CD4-positive, alpha-beta T cell (primary cell): ENCODE measurements around the gene REL. TPM values are rescaled to one million over a fixed set of nuclear protein-coding genes. Genes with fewer than 3 reads are reported as not detected.

Experiments
- ATAC-seq: fragments of 200-7000 bp; cut with Tn5 transposase; one replicate; pipeline ENCODE4 v1.10.0; 2022; ENCODE audit warnings: mild to moderate bottlenecking; ENCODE audit not compliant: poor library complexity
- CTCF ChIA-PET: fragments of 350-600 bp; sonication (Branson Sonifier 250); formaldehyde crosslinking; loops from one replicate; lab custom pipeline; 2021; ENCODE audit warnings: antibody characterized with exemption, inconsistent platforms; lab: Charles Lee
- POLR2A ChIA-PET: fragments of 350-600 bp; sonication (Branson Sonifier 250); formaldehyde crosslinking; loops from one replicate; lab custom pipeline; 2021; ENCODE audit warnings: antibody characterized with exemption, inconsistent platforms; lab: Charles Lee
- DNase-seq, 14 experiments: peaks; one replicate each; pipeline ENCODE4 v3.0.0-alpha.2; 2013 to 2020; ENCODE audit warnings: mixed read lengths in 2 of 14
- H3K27ac ChIP-seq, 2 donors: one replicate each; pipeline versions ENCODE4 v1.5.1 to v1.7.0; 2013; ENCODE audit warnings: low read length in 2 of 2, low read depth in 1 of 2, mild to moderate bottlenecking in 1 of 2
- H3K27me3 ChIP-seq, 2 experiments: 1 replicate in 1 of 2; 2 replicates in 1 of 2; pipeline versions ENCODE4 v1.6.1 to v1.7.0; 2013; ENCODE audit warnings: low read length in 2 of 2, control low read depth in 1 of 2, mild to moderate bottlenecking in 1 of 2, moderate library complexity in 1 of 2; ENCODE audit not compliant: insufficient read depth in 2 of 2, control insufficient read depth in 1 of 2
- H3K36me3 ChIP-seq: one replicate; pipeline ENCODE4 v1.6.1; 2013; ENCODE audit warnings: low read length, control low read depth; ENCODE audit not compliant: insufficient read depth
- H3K4me1 ChIP-seq: one replicate; pipeline ENCODE4 v1.6.1; 2013; ENCODE audit warnings: low read length, control low read depth; ENCODE audit not compliant: insufficient read depth
- H3K4me3 ChIP-seq: one replicate; pipeline ENCODE4 v1.5.1; 2013; ENCODE audit warnings: mild to moderate bottlenecking, low read length, moderate library complexity
- H3K9me3 ChIP-seq, 2 experiments: 1 replicate in 1 of 2; 2 replicates in 1 of 2; pipeline versions ENCODE4 v1.6.1 to v1.7.0; 2013; ENCODE audit warnings: low read length in 2 of 2, mild to moderate bottlenecking in 2 of 2, control low read depth in 1 of 2, moderate library complexity in 1 of 2; ENCODE audit not compliant: control insufficient read depth in 1 of 2, insufficient read depth in 1 of 2
- H3K27ac Mint-ChIP-seq: one replicate; pipeline ENCODE4 v1.8.0; 2020; ENCODE audit warnings: mixed read lengths
- H3K27me3 Mint-ChIP-seq: one replicate; pipeline ENCODE4 v1.8.0; 2021; ENCODE audit warnings: mixed read lengths
- H3K36me3 Mint-ChIP-seq: one replicate; pipeline ENCODE4 v1.8.0; 2021; ENCODE audit warnings: low read depth, mixed read lengths
- H3K4me1 Mint-ChIP-seq: one replicate; pipeline ENCODE4 v1.8.0; 2021; ENCODE audit warnings: low read depth, mixed read lengths
- H3K4me3 Mint-ChIP-seq: one replicate; pipeline ENCODE4 v1.8.0; 2020; ENCODE audit warnings: mild to moderate bottlenecking, mixed read lengths
- H3K9me3 Mint-ChIP-seq: one replicate; pipeline ENCODE4 v1.8.0; 2020; ENCODE audit warnings: mixed read lengths
- intact Hi-C, 2 experiments: fragments of 100-400 bp; cut with DNase I in 1 of 2; cut with micrococcal nuclease in 1 of 2; formaldehyde crosslinking; loops; one replicate each; pipeline versions ENCODE4 v1.15.1 to v1.9.0; 2023 to 2025; cut with DNase I, micrococcal nuclease
- total RNA-seq, 174 experiments: library from RNA in 2 of 174; stranded (reverse) in 2 of 174; gene quantifications; one replicate each; pipeline ENCODE4 v1.2.3 and lab custom pipeline; 2021 to 2026
- TF ChIP-seq, protein P1 (sequence below): fragments of 200-600 bp; IDR thresholded peaks from one replicate; pipeline ENCODE4 v1.8.0; 2022; ENCODE audit warnings: antibody characterized with exemption, mild to moderate bottlenecking

REL gene
- total RNA-seq, 2 experiments from 2014 or later, result 91.9 to 99.9 TPM

DNA sequence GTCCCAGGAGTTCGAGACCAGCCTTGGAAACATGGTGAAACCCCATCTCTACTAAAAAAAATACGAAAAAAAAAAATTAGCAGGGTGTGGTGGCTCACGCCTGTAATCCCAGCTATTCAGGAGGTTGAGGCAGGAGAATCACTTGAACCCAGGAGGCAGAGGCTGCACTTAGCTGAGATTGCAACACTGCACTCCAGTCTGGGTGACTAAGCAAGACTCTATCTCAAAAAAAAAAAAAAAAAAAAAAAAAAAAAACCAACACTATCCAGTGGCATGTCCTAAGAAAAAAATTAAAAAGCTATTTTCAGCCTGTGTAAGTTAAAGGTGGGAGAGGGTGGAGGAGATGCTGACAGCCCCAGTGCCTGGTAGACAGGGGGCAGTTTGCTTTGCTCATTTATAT is 32.2 kb upstream of the REL start:
- no peak overlapping the region for H3K4me3 ChIP-seq
- Mint-ChIP-seq H3K9me3 (no peaks in the 10 kb centered on the region), H3K36me3 (no peaks in the 10 kb centered on the region), H3K4me1 (no peaks in the 10 kb centered on the region), H3K4me3 (no peak overlapping the region), H3K27ac (no peak overlapping the region), H3K27me3 (no peaks in the 10 kb centered on the region)
- H3K9me3 ChIP-seq, result no peaks in the 10 kb centered on the region
- TF ChIP-seq, protein P1, sequence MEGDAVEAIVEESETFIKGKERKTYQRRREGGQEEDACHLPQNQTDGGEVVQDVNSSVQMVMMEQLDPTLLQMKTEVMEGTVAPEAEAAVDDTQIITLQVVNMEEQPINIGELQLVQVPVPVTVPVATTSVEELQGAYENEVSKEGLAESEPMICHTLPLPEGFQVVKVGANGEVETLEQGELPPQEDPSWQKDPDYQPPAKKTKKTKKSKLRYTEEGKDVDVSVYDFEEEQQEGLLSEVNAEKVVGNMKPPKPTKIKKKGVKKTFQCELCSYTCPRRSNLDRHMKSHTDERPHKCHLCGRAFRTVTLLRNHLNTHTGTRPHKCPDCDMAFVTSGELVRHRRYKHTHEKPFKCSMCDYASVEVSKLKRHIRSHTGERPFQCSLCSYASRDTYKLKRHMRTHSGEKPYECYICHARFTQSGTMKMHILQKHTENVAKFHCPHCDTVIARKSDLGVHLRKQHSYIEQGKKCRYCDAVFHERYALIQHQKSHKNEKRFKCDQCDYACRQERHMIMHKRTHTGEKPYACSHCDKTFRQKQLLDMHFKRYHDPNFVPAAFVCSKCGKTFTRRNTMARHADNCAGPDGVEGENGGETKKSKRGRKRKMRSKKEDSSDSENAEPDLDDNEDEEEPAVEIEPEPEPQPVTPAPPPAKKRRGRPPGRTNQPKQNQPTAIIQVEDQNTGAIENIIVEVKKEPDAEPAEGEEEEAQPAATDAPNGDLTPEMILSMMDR, result no peak
- CTCF ChIA-PET, result no interaction called here
- no peak for DNase-seq
- no peaks in the 10 kb centered on the region for H3K4me1 ChIP-seq
- no peaks in the 10 kb centered on the region for H3K36me3 ChIP-seq
- H3K27me3 ChIP-seq, result no peaks in the 10 kb centered on the region
- POLR2A ChIA-PET, result no interaction called here
- intact Hi-C loops, result no loop called here
- H3K27ac ChIP-seq, result no peak overlapping the region
- ATAC-seq, result no peak

DNA sequence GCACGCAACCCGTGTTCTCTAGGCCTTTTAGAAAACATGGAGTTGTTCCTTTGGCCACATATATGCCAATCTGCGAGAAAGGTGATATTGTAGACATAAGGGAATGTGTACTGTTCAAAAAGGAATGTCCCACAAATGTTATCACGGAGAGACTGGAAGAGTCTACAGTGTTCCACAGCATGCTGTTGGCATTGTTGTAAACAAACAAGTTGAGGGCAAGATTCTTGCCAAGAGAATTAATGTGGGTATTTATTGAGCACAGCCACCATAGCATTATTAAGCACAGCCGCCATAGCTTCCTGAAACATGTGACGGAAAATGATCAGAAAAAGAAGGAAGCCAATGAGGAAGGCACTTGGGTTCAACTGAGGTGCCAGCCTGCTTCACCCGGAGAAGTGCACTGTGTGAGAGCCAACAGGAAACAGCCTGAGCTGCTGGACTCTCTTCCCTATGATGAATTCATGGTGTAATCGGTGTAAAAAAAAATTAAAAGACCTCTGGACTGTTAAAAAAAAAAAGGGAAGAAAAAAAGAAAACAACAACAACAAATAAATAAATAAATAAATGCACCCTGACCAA is 29.0 kb upstream of the REL start:
- Mint-ChIP-seq H3K27ac (no peak overlapping the region), H3K36me3 (no peaks in the 10 kb centered on the region), H3K4me1 (no peaks in the 10 kb centered on the region), H3K4me3 (no peak overlapping the region), H3K9me3 (no peaks in the 10 kb centered on the region), H3K27me3 (no peaks in the 10 kb centered on the region)
- peak in 3 of 14 experiments; percentile 15 to 39 (median 20) for DNase-seq
- H3K36me3 ChIP-seq, result no peaks in the 10 kb centered on the region
- ChIA-PET CTCF (interaction anchor here (0.5 kb wide), 1 partner anchor 11 kb away, joined by 3 read pairs; no protein-coding TSS in a partner anchor), POLR2A (interaction anchor here (0.7 kb wide), 1 partner anchor 16 kb away, joined by 3 read pairs; no protein-coding TSS in a partner anchor)
- no peak overlapping the region for H3K4me3 ChIP-seq
- H3K27me3 ChIP-seq, result no peaks in the 10 kb centered on the region
- intact Hi-C loops, result no loop called here
- no peak overlapping the region for H3K27ac ChIP-seq
- ATAC-seq, result no peak
- TF ChIP-seq, protein P1, result no peak
- no peaks in the 10 kb centered on the region for H3K4me1 ChIP-seq
- H3K9me3 ChIP-seq, result no peaks in the 10 kb centered on the region

DNA sequence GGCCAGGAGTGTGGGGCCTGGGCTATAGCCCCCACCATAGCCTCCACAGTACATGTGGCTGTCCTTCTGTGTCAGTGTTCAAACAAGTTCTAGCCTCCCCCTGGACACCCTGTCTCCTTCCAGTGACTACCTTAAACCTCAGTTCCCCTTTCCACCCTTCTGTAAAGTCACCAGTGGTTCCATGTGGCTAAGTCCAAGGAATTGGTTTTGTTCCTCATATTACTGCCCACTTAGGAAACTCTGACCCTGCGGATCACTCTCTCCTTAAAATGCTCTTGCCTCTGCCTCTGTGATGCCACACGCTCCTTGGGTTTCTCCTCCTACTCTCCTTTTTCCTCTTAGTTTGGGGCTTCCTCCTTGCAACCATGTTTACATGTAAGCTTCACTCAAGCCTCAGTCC is 27.8 kb upstream of the REL start:
- CTCF ChIA-PET, result no interaction called here
- POLR2A ChIA-PET, result no interaction called here
- no peaks in the 10 kb centered on the region for H3K27me3 ChIP-seq
- ATAC-seq (no peak), DNase-seq (peak in 1 of 14 experiments; percentile 13)
- no peak overlapping the region for H3K4me3 ChIP-seq
- no peaks in the 10 kb centered on the region for H3K36me3 ChIP-seq
- H3K27ac ChIP-seq, result no peak overlapping the region
- H3K4me3 Mint-ChIP-seq, result no peak overlapping the region
- H3K36me3 Mint-ChIP-seq, result no peaks in the 10 kb centered on the region
- H3K9me3 Mint-ChIP-seq, result no peaks in the 10 kb centered on the region
- no peaks in the 10 kb centered on the region for H3K4me1 ChIP-seq
- H3K27me3 Mint-ChIP-seq, result no peaks in the 10 kb centered on the region
- H3K9me3 ChIP-seq, result no peaks in the 10 kb centered on the region
- TF ChIP-seq, protein P1, result no peak
- intact Hi-C loops, result no loop called here
- H3K4me1 Mint-ChIP-seq, result no peaks in the 10 kb centered on the region
- H3K27ac Mint-ChIP-seq, result no peak overlapping the region
